HEK293T (cell line): ENCODE results near the gene ZNF205.

Experiments used
- SUZ12 ChIP-seq: fragments of 450-650 bp; IDR thresholded peaks from 2 replicates; pipeline ENCODE4 v1.6.1; 2016; ENCODE audit warnings: mild to moderate bottlenecking
- ZNF384 ChIP-seq: fragments of 450-650 bp; IDR thresholded peaks from 2 replicates; pipeline ENCODE4 v1.6.1; 2016

- TF ChIP-seq ZNF384 (no peak), SUZ12 (no peak)
These were observed 52.9 kb downstream of the ZNF205 start for GRCh38 chr16:3165111-3165822.
